Neutrophil (primary cell): Measurements from ENCODE around the gene COL24A1.

ENCODE experiments used
- H3K27ac ChIP-seq: fragments of 200-600 bp; sonication (generic); 2 replicates; pipeline ENCODE4 v1.5.1; 2016; ENCODE audit warnings: mild to moderate bottlenecking, moderate library complexity
- H3K27me3 ChIP-seq: fragments of 200-600 bp; sonication (generic); 2 replicates; pipeline ENCODE4 v1.6.0; 2016; ENCODE audit warnings: mild to moderate bottlenecking
- H3K36me3 ChIP-seq: fragments of 200-600 bp; sonication (generic); 2 replicates; pipeline ENCODE4 v1.5.1; 2017
- H3K4me1 ChIP-seq, 2 experiments: fragments of 200-600 bp in 1 of 2; sonication (generic) in 1 of 2; 1 replicate in 1 of 2; 2 replicates in 1 of 2; pipeline versions ENCODE4 v1.5.1 to v1.6.1; 2013 to 2016; ENCODE audit warnings: low read depth in 1 of 2, low read length in 1 of 2, mild to moderate bottlenecking in 1 of 2, moderate library complexity in 1 of 2; ENCODE audit not compliant: control insufficient read depth in 1 of 2, insufficient read depth in 1 of 2
- H3K4me3 ChIP-seq, 2 experiments: fragments of 200-600 bp in 1 of 2; sonication (generic) in 1 of 2; 1 replicate in 1 of 2; 2 replicates in 1 of 2; pipeline ENCODE4 v1.5.1; 2013 to 2016; ENCODE audit warnings: low read depth in 1 of 2, low read length in 1 of 2, mild to moderate bottlenecking in 1 of 2, moderate library complexity in 1 of 2
- H3K9me3 ChIP-seq: fragments of 200-600 bp; sonication (generic); 2 replicates; pipeline ENCODE4 v1.5.1; 2016
- CTCF ChIP-seq: fragments of 200-600 bp; sonication (generic); IDR thresholded peaks from 2 replicates; pipeline ENCODE4 v1.5.1; 2016; ENCODE audit warnings: antibody characterized with exemption

COL24A1 gene

GRCh38 chr1:86159800-86160199, 3.2 kb upstream of the COL24A1 start:
- H3K27ac ChIP-seq = no peak overlapping the region
- peaks cover 34% of the 10 kb centered on the region for H3K27me3 ChIP-seq
- no peak overlapping the region for H3K4me3 ChIP-seq
- TF ChIP-seq CTCF = no peak
- no peaks in the 10 kb centered on the region for H3K36me3 ChIP-seq
- H3K9me3 ChIP-seq = no peaks in the 10 kb centered on the region
- peaks cover 11 to 21% of the 10 kb centered on the region in 2 experiments for H3K4me1 ChIP-seq

- Histone ChIP-seq H3K4me3 (peak overlapping the region; percentile 24 to 40), H3K36me3 (no peaks in the 10 kb centered on the region), H3K27ac (no peak overlapping the region), H3K4me1 (peaks cover 11 to 21% of the 10 kb centered on the region in 2 experiments), H3K9me3 (no peaks in the 10 kb centered on the region), H3K27me3 (peaks cover 45% of the 10 kb centered on the region)
- TF ChIP-seq CTCF = no peak
These were observed 586 bp downstream of the COL24A1 start for GRCh38 chr1:86155807-86156565.

- Histone ChIP-seq H3K9me3 (no peaks in the 10 kb centered on the region), H3K4me3 (peak overlapping the region in 1 of 2 experiments; percentile 24), H3K27me3 (peaks cover 45% of the 10 kb centered on the region), H3K4me1 (peaks cover 11 to 21% of the 10 kb centered on the region in 2 experiments), H3K36me3 (no peaks in the 10 kb centered on the region), H3K27ac (no peak overlapping the region)
- no peak for TF ChIP-seq CTCF
These were observed 1.3 kb downstream of the COL24A1 start for GRCh38 chr1:86155051-86155806.

- H3K4me1 ChIP-seq = peaks cover 11 to 21% of the 10 kb centered on the region in 2 experiments
- H3K36me3 ChIP-seq = no peaks in the 10 kb centered on the region
- TF ChIP-seq CTCF = no peak
- H3K27me3 ChIP-seq = peaks cover 45% of the 10 kb centered on the region
- no peaks in the 10 kb centered on the region for H3K9me3 ChIP-seq
- no peak overlapping the region for H3K27ac ChIP-seq
- no peak overlapping the region for H3K4me3 ChIP-seq
These were observed 2.0 kb downstream of the COL24A1 start for GRCh38 chr1:86154571-86155050.

GRCh38 chr1:86153836-86154235, 2.7 kb downstream of the COL24A1 start:
- H3K27me3 ChIP-seq = peaks cover 45% of the 10 kb centered on the region
- no peak overlapping the region for H3K4me3 ChIP-seq
- H3K27ac ChIP-seq = no peak overlapping the region
- TF ChIP-seq CTCF = no peak
- H3K36me3 ChIP-seq = no peaks in the 10 kb centered on the region
- H3K4me1 ChIP-seq = peaks cover 11 to 21% of the 10 kb centered on the region in 2 experiments
- no peaks in the 10 kb centered on the region for H3K9me3 ChIP-seq
